ENCODE measurements around the gene KIF3A. TPM values are rescaled to one million over a fixed set of nuclear protein-coding genes. Genes with fewer than 3 reads are reported as not detected.

KIF3A gene
- total and polyA plus RNA-seq, 2 of the 8 experiments (the other 6 are each of a cell fraction or from before 2014, with no cell fraction given): 3.1 to 13.1 TPM

GRCh38 chr5:132666310-132667123 is 70.8 kb downstream of the KIF3A start (continued):
- TF ChIP-seq SRF (IDR thresholded peaks at IDR 0.05; ENCODE audit: low read depth, low read length) (no peak), EZH2 (IDR thresholded peaks at IDR 0.05; ENCODE audit: low read depth, low read length, severe bottlenecking) (no peak), CHD2 (IDR thresholded peaks at IDR 0.05; ENCODE audit: low read length) (no peak), SIN3A (conservative IDR thresholded peaks at IDR 0.05 in 1 of 2, IDR thresholded peaks at IDR 0.05 in 1 of 2; ENCODE audit: low read depth in 1 of 2, low read length in 2 of 2) (no peak)
- TF ChIP-seq, protein P1, sequence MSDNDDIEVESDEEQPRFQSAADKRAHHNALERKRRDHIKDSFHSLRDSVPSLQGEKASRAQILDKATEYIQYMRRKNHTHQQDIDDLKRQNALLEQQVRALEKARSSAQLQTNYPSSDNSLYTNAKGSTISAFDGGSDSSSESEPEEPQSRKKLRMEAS (IDR thresholded peaks at IDR 0.05): no peak
